GM19035 (cell line): ENCODE measurements around the gene GABRB3.

Source experiments
- ATAC-seq: cut with Tn5 transposase; IDR thresholded peaks from one replicate; pipeline ENCODE4 v1.9.1; 2021; ENCODE audit not compliant: unreplicated experiment

GABRB3 gene

GRCh38 chr15:26562336-26562735 lies 210.5 kb downstream of the GABRB3 start:
- ATAC-seq = no peak

- no peak for ATAC-seq
Measured at GRCh38 chr15:26561896-26562295, 211.0 kb downstream of the GABRB3 start.

- ATAC-seq = no peak
Measured at GRCh38 chr15:26561130-26561529, 211.7 kb downstream of the GABRB3 start.

GRCh38 chr15:26555898-26556297 lies 217.0 kb downstream of the GABRB3 start:
- ATAC-seq = no peak

- no peak for ATAC-seq
Measured at GRCh38 chr15:26551473-26551872, 221.4 kb downstream of the GABRB3 start.

- ATAC-seq = no peak
Measured at GRCh38 chr15:26550880-26551279, 222.0 kb downstream of the GABRB3 start.

DNA sequence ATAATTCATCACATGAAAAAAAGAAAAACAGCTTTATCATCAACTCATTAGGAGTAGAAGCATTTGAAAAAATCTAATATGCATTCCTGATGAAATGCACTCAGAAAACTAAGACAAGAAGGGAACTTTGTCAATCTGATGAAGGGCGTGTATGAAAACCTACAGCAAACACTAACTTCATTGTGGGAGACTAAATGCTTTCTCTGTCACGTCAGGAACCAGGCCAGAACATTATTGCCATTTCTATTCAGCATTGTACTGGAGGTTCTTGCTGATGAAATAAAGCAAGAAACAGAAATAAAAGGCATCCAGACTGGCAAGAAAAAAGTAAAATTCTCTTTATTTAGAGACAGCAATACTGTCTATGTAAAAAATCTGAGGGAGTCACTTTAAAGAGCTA lies 235.2 kb downstream of the GABRB3 start:
- no peak for ATAC-seq

DNA sequence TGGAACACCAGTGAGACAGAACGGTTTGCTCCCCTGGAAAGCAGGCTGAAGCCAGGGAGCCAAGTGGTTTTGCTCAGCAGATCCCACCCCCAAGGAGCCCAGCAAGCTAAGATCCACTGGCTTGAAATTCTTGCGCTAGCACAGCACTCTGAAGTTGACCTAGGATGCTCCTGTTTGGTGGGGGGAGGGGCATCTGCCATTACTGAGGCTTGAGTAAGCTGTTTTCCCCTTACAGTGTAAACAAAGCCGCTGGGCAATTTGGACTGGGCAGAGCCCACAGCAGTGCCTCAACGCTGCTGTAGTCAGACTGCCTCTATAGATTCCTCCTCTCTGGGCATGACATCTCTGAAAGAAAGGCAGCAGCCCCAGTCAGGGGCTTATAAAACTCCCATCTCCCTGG lies 241.4 kb downstream of the GABRB3 start:
- no peak for ATAC-seq

- no peak for ATAC-seq
Measured at GRCh38 chr15:26525096-26525495, 247.8 kb downstream of the GABRB3 start.

- ATAC-seq = no peak
Measured at GRCh38 chr15:26521691-26522198, 251.1 kb downstream of the GABRB3 start.

DNA sequence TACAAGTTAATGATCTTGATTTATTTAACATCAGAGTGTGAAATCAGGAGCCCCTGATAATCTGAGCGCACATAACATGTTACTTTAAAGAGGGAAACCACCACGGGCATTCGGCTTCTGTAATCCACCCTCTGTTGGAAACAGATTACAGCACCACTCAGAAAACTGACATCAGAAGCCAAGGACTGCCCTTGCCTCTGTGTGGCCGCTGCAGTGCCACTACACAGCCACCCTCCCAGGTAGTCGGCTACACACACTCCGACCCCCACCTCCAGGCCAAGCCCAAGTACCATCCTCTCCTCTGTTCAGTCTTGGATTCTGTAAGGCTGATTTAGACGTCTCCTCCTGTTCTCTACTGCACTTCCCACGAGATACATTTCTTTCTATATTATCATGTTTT lies 251.7 kb downstream of the GABRB3 start:
- no peak for ATAC-seq

DNA sequence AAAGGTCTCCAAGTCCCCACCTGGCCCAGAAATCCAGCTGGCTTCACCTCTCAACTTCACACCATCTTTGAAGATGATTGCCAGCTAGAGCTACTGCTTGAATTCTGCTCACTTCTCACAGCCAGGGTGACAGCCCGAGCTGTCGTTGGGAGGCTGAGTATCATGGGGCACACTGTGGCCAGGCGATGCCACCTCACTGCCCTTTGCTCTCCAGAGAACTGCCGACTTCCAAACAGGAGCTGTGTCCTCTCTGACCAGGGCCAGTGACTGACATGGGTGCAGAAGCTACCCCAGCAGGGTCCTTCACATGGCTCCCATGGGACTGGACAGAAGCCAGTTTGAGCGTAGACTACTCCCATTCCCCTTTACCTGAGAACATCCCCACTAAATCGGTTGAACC lies 254.0 kb downstream of the GABRB3 start:
- ATAC-seq = no peak

DNA sequence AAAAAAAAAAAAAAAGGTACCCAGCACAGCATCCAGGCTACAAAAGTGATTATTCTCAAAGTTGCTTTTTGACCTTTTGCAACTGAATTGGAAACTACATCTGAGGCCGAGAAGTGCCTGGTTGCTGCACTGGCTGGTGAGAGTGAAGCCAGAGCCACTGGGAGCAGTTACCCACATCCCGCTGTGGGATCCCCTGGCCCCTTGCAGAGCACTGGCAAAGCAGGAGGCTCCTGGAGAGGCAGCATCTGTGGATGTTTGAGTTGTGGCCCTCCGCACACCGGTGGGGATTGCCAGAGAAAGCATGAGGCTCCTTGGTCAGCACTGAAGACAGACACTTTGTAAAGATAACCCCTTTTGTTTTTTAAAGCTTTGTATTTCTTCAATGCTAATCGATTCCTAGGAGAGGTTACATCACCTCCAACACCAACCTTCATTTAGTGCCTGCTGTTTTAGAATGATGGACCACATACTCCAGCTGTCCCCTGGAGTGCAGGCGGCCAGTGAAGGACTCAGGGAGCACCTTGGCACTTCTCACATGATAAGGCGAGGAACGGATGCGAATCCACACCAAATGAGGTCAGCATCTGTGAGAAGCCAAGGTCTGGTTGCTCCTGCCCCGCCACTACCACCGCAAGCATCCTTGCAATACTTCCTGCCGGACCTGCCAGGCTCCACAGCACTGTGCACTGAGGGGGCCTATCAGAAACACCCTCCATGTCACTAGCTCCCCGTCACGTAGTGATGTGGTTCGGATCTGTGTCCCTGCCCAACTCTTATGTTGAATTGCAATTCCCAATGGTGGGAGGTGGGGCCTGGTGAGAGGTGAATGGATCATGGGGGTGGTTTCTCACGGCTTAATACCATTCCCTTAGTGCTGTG lies 256.5 kb downstream of the GABRB3 start:
- no peak for ATAC-seq

GRCh38 chr15:26504009-26504408 lies 268.9 kb downstream of the GABRB3 start:
- ATAC-seq = no peak
